ENCODE results near the gene DNAJC27.

DNA sequence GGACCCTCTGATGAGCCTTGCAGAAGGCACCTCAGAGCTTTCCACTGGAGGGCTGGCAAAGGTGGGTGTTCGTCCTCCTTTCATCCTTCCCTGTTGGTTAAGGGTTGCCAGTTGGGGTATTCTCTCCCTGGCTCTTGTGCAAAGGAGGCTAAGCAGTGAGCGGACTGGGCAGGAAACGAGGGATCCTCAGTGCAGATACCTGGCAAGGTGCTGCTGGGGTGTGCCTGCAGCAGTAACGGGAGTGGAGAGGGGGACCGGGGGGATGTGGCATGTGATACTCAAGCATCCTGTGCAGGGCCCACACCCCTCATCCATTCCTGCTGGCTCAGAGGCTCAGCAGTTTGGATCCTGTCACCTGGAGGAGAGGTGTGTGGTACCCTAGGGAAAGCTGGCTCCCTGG lies 47.5 kb downstream of the DNAJC27 start:
- TF ChIP-seq, protein P1, sequence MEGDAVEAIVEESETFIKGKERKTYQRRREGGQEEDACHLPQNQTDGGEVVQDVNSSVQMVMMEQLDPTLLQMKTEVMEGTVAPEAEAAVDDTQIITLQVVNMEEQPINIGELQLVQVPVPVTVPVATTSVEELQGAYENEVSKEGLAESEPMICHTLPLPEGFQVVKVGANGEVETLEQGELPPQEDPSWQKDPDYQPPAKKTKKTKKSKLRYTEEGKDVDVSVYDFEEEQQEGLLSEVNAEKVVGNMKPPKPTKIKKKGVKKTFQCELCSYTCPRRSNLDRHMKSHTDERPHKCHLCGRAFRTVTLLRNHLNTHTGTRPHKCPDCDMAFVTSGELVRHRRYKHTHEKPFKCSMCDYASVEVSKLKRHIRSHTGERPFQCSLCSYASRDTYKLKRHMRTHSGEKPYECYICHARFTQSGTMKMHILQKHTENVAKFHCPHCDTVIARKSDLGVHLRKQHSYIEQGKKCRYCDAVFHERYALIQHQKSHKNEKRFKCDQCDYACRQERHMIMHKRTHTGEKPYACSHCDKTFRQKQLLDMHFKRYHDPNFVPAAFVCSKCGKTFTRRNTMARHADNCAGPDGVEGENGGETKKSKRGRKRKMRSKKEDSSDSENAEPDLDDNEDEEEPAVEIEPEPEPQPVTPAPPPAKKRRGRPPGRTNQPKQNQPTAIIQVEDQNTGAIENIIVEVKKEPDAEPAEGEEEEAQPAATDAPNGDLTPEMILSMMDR (conservative IDR thresholded peaks at IDR 0.05), result no peak
- TF ChIP-seq EZH2 (IDR thresholded peaks at IDR 0.05; ENCODE audit: low read depth), result no peak
